Ascending aorta (tissue), 2 donors: ENCODE measurements around the gene LY6G6F. TPM values are rescaled to one million over a fixed set of nuclear protein-coding genes. Genes with fewer than 3 reads are reported as not detected.

ENCODE experiments used
- DNase-seq, 2 donors: peaks; one replicate each; pipeline ENCODE4 v3.0.0-alpha.2; 2019; ENCODE audit warnings: low spot score in 2 of 2
- H3K27ac ChIP-seq, 2 donors: fragments of 200-600 bp; sonication (generic); one replicate each; pipeline ENCODE4 v1.5.1; 2016 to 2017; ENCODE audit warnings: mild to moderate bottlenecking in 1 of 2
- H3K27me3 ChIP-seq: fragments of 200-600 bp; sonication (generic); one replicate; pipeline ENCODE4 v1.5.1; 2017
- H3K36me3 ChIP-seq, 2 donors: fragments of 200-600 bp; sonication (generic); one replicate each; pipeline ENCODE4 v1.5.1; 2016
- H3K4me1 ChIP-seq, 2 donors: fragments of 200-600 bp; sonication (generic); one replicate each; pipeline ENCODE4 v1.5.1; 2016 to 2017; ENCODE audit warnings: mild to moderate bottlenecking in 1 of 2
- H3K4me3 ChIP-seq, 2 donors: fragments of 200-600 bp; sonication (generic); one replicate each; pipeline ENCODE4 v1.5.1; 2016 to 2017; ENCODE audit warnings: mild to moderate bottlenecking in 1 of 2
- H3K9me3 ChIP-seq, 2 donors: fragments of 200-600 bp; sonication (generic); one replicate each; pipeline ENCODE4 v1.5.1; 2016
- intact Hi-C: fragments of 100-400 bp; cut with DNase I; formaldehyde crosslinking; loops from one replicate; pipeline ENCODE4 v1.15.1; 2023
- total RNA-seq: library from RNA; depleted of rRNA; stranded (reverse); fragments of >200 nt; gene quantifications from one replicate; pipeline ENCODE4 v1.1.0, GENCODE V29; 2016
- TF ChIP-seq, protein P1 (sequence below), 3 experiments: fragments of 200-600 bp in 2 of 3; fragments of 450-650 bp in 1 of 3; sonication (generic) in 2 of 3; IDR thresholded peaks; one replicate each; pipeline ENCODE4 v1.5.1; 2016 to 2019; ENCODE audit warnings: antibody characterized with exemption in 3 of 3, mild to moderate bottlenecking in 1 of 3, moderate library complexity in 1 of 3

Gene LY6G6F
- total RNA-seq, 1 donor from 2014 or later = not detected

DNA sequence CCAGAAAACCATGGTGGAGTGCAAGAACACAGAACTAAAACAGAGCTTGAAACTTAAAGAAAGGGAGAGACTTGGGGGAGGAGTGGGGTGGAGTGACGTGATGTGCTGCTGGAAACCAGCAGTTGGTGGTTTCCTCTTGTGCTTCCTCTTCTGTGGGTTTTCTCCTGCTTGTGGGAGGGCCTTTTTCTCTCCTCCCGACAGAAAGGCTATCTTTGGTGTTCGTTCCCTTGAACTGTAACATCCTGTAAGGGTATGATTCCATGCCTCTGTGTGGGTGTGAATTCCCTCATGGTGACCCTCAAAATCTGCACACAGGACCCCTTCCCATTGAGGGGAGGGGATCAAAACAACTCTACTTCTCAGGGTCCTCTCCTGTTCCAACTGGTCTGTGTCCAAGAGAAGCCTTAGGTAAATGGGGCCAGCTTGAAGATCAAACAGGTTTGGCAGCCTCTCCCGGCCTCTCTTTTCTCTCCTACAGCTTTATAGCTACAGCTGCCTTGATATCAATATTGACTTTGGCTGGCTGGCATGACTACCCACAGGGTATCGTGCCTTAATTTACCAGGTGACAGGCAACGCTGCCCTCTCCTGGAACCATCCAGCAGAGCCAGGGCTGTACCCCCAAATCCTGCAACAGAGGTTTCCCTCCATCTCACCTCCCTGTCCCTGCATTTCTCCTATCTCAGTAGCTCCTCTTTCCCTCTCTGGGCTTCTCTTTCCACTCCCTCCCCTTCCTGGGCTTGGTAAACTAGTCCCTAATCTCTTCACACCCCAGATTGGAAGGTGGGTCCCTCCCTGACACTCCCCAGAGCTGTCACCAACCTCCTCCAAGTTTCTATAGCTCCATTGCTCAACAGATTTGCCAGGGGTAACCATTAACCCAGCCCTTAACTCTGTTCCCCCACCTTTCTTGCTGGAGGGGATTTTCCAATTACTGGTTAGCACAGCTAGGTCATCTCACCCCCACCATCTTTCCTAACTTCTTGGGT is 31.6 kb downstream of the LY6G6F start:
- TF ChIP-seq, protein P1, sequence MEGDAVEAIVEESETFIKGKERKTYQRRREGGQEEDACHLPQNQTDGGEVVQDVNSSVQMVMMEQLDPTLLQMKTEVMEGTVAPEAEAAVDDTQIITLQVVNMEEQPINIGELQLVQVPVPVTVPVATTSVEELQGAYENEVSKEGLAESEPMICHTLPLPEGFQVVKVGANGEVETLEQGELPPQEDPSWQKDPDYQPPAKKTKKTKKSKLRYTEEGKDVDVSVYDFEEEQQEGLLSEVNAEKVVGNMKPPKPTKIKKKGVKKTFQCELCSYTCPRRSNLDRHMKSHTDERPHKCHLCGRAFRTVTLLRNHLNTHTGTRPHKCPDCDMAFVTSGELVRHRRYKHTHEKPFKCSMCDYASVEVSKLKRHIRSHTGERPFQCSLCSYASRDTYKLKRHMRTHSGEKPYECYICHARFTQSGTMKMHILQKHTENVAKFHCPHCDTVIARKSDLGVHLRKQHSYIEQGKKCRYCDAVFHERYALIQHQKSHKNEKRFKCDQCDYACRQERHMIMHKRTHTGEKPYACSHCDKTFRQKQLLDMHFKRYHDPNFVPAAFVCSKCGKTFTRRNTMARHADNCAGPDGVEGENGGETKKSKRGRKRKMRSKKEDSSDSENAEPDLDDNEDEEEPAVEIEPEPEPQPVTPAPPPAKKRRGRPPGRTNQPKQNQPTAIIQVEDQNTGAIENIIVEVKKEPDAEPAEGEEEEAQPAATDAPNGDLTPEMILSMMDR (IDR thresholded peaks at IDR 0.05) = no peak
- DNase-seq = peak in 1 of 2 donors; percentile 75
- Histone ChIP-seq H3K27ac (peak overlapping the region; percentile 59 to 94), H3K9me3 (no peaks in the 10 kb centered on the region), H3K4me3 (peak overlapping the region in 1 of 2 donors; percentile 18), H3K27me3 (no peaks in the 10 kb centered on the region), H3K4me1 (peaks cover 20 to 35% of the 10 kb centered on the region in 2 donors), H3K36me3 (peaks cover 9% of the 10 kb centered on the region in 2 donors)
- intact Hi-C loops = loop anchor here (2.0 to 10.0 kb wide), 2 partner anchors 35 to 417 kb away; partner anchors contain the start of genes ABHD16A, PPT2 and PRRT1

DNA sequence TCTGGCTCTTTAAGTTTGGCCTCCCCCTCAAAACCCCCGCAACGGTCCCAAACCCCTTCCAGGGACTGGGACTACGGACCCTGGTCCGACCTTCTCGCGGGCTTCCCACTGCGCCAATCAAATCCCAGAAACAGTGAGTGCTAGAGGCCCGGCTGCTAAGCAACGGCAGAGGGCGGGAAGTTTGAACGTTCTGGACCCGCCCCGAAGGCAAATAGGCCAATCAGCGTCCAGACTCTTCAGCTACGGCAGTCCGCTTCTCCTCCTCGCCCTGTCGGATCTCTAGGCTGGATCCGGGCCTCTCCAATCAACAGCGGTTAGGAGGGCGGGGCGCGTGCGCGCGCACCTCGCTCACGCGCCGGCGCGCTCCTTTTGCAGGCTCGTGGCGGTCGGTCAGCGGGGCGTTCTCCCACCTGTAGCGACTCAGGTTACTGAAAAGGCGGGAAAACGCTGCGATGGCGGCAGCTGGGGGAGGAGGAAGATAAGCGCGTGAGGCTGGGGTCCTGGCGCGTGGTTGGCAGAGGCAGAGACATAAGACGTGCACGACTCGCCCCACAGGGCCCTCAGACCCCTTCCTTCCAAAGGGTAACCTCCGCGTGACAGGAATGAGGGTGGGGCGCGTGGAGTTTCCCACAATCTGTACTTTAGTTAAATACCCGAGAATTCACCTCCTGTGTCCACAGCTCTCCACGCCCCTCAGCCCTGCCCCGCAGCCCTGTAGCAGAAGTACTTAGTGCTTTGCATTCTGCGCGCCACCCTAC is 33.2 kb downstream of the LY6G6F start, which contains the start of gene MSH5:
TSS of gene MSH5 (plus strand) at position 367 of the 758 bp plus-strand sequence. CDS start 462 bp downstream, outside the sequence.
- Histone ChIP-seq H3K36me3 (no peaks in the 10 kb centered on the region), H3K27ac (peak within 1 kb of the TSS; percentile 56 to 94), H3K9me3 (no peaks in the 10 kb centered on the region), H3K4me3 (peak within 1 kb of the TSS; percentile 61 to 73), H3K27me3 (no peaks in the 10 kb centered on the region), H3K4me1 (peaks cover 9 to 23% of the 10 kb centered on the region in 2 donors)
- TF ChIP-seq, protein P1 (IDR thresholded peaks at IDR 0.05) = no peak
- intact Hi-C loops = loop anchor here (1.0 to 10.0 kb wide), 2 partner anchors 11 to 415 kb away; partner anchors contain the start of genes DDAH2, PPT2 and PRRT1
- DNase-seq = peak; percentile 96 to 99

DNA sequence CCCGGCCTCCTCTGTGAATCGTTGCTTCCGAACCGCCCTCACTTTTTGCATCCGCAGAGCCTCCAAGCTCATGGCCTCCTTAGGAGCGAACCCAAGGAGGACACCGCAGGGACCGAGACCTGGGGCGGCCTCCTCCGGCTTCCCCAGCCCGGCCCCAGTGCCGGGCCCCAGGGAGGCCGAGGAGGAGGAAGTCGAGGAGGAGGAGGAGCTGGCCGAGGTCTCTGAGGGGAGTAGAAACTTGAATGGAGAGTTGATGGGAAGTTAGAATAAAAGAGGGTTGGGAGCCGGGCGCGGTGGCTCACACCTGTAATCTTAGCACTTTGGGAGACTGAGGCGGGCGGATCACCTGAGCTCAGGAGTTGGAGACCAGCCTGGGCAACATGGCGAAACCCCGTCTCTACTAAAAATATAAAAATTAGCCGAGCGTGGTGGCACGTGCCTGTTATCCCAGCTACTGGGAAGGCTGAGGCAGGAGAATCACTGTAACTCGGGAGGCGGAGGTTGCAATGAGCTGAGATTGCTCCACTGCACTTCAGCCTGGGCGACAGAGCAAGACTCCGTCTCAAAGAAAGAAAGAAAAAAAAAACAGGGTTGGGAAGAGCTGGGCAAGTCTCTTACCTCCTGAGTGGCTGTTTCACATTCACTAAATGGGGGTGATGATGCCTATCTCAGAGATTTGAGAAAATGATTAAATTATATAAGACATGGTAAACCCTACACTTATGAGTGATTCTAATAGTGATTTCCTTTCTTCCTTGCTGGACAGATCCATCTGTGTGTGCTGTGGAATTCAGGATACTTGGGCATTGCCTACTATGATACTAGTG is 33.9 kb downstream of the LY6G6F start:
- TF ChIP-seq, protein P1 (IDR thresholded peaks at IDR 0.05) = no peak
- H3K9me3 ChIP-seq = no peaks in the 10 kb centered on the region
- H3K4me1 ChIP-seq = peaks cover 9 to 23% of the 10 kb centered on the region in 2 donors
- H3K4me3 ChIP-seq = peak overlapping the region; percentile 61 to 73
- H3K27ac ChIP-seq = peak overlapping the region in 1 of 2 donors; percentile 19
- intact Hi-C loops = no loop called here
- H3K27me3 ChIP-seq = no peaks in the 10 kb centered on the region
- no peak for DNase-seq
- no peaks in the 10 kb centered on the region for H3K36me3 ChIP-seq

DNA sequence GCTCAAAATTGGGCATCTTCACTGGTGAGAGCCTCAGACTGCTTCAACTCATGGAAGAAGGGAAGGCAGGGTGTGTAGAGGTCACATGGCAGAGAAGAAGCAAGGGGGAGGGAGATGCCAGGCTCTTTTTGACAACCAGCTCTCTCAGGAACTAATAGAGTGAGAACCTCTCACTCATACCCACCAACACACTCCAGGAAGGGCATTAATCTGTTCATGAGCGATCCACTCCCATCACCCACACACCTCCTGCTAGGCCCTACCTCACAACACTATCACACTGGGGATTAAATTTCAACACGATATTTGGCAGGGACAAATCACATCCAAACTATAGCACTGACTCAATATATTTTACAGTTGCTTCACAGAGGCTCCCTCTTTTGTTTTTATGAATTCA is 35.1 kb downstream of the LY6G6F start:
- Histone ChIP-seq H3K27me3 (no peaks in the 10 kb centered on the region), H3K36me3 (no peaks in the 10 kb centered on the region), H3K27ac (no peak overlapping the region), H3K9me3 (no peaks in the 10 kb centered on the region), H3K4me1 (peaks cover 8 to 20% of the 10 kb centered on the region in 2 donors), H3K4me3 (no peak overlapping the region)
- intact Hi-C loops = no loop called here
- no peak for DNase-seq
- TF ChIP-seq, protein P1 (IDR thresholded peaks at IDR 0.05) = no peak

- no peaks in the 10 kb centered on the region for H3K27me3 ChIP-seq
- intact Hi-C loops = no loop called here
- H3K36me3 ChIP-seq = no peaks in the 10 kb centered on the region
- H3K4me1 ChIP-seq = peaks cover 5 to 15% of the 10 kb centered on the region in 2 donors
- TF ChIP-seq, protein P1 (IDR thresholded peaks at IDR 0.05) = no peak
- no peaks in the 10 kb centered on the region for H3K9me3 ChIP-seq
- no peak overlapping the region for H3K4me3 ChIP-seq
- no peak for DNase-seq
- no peak overlapping the region for H3K27ac ChIP-seq
Observed at GRCh38 chr6:31742894-31743293, 36.2 kb downstream of the LY6G6F start.
